Measurements from ENCODE around the gene PARD3. TPM values are rescaled to one million over a fixed set of nuclear protein-coding genes. Genes with fewer than 3 reads are reported as not detected.

PARD3 gene
- total RNA-seq, 1 donor from 2014 or later = 76.4 TPM

DNA sequence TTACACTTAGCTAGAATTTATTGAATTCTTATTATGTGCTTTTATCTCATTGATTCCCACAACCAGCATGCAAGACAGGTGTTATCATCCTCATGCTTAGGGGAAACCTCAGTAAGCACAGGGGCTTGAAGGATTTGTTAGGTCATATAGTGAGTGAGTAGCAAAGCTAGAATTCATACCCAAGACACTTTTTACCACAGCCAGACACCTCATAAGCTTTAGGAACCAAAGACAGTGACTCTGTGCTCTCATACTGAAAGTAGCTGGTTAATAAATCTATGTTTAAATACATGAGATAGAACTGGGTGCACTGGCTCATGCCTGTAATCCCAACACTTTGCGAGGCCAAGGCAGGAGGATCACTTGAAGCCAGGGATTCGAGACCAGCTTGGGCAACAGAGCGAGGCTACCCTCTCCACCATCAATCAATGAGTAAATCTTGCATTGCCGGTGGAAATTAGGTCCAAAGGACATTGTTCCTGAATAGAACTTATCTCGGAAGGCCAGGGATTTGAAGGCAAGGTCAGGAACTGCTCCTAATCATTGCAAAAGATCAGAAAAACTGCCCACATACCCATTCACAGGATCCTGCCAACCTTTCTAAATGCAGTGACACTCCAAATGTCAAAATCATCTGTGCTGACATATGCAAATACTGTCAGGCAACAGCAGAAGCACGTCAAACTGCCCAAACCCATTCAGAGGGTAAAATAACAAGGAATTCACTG, 523.5 kb downstream of the PARD3 start:
- TF ChIP-seq, protein P1, sequence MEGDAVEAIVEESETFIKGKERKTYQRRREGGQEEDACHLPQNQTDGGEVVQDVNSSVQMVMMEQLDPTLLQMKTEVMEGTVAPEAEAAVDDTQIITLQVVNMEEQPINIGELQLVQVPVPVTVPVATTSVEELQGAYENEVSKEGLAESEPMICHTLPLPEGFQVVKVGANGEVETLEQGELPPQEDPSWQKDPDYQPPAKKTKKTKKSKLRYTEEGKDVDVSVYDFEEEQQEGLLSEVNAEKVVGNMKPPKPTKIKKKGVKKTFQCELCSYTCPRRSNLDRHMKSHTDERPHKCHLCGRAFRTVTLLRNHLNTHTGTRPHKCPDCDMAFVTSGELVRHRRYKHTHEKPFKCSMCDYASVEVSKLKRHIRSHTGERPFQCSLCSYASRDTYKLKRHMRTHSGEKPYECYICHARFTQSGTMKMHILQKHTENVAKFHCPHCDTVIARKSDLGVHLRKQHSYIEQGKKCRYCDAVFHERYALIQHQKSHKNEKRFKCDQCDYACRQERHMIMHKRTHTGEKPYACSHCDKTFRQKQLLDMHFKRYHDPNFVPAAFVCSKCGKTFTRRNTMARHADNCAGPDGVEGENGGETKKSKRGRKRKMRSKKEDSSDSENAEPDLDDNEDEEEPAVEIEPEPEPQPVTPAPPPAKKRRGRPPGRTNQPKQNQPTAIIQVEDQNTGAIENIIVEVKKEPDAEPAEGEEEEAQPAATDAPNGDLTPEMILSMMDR (IDR thresholded peaks at IDR 0.05; ENCODE audit: insufficient read depth, low read length, poor library complexity, severe bottlenecking) = no peak
- H3K4me3 ChIP-seq (ENCODE audit: low read depth, low read length) = no peak overlapping the region
- no peaks in the 10 kb centered on the region for H3K36me3 ChIP-seq (ENCODE audit: control insufficient read depth, insufficient read depth, low read length)
- no peak for DNase-seq (ENCODE audit: low read depth)
- H3K27me3 ChIP-seq (ENCODE audit: control insufficient read depth, insufficient read depth, low read length) = no peaks in the 10 kb centered on the region

- no peak for DNase-seq (ENCODE audit: low read depth)
- Histone ChIP-seq H3K36me3 (ENCODE audit: control insufficient read depth, insufficient read depth, low read length) (no peaks in the 10 kb centered on the region), H3K27me3 (ENCODE audit: control insufficient read depth, insufficient read depth, low read length) (no peaks in the 10 kb centered on the region), H3K4me3 (ENCODE audit: low read depth, low read length) (no peak overlapping the region)
- TF ChIP-seq, protein P1 (IDR thresholded peaks at IDR 0.05; ENCODE audit: insufficient read depth, low read length, poor library complexity, severe bottlenecking) = no peak
Observed at GRCh38 chr10:34290412-34291081, 524.5 kb downstream of the PARD3 start.

- no peak for DNase-seq (ENCODE audit: low read depth)
- H3K27me3 ChIP-seq (ENCODE audit: control insufficient read depth, insufficient read depth, low read length) = no peaks in the 10 kb centered on the region
- H3K36me3 ChIP-seq (ENCODE audit: control insufficient read depth, insufficient read depth, low read length) = no peaks in the 10 kb centered on the region
- no peak overlapping the region for H3K4me3 ChIP-seq (ENCODE audit: low read depth, low read length)
- TF ChIP-seq, protein P1 (IDR thresholded peaks at IDR 0.05; ENCODE audit: insufficient read depth, low read length, poor library complexity, severe bottlenecking) = no peak
Observed at GRCh38 chr10:34288634-34289033, 526.5 kb downstream of the PARD3 start.

- TF ChIP-seq, protein P1 (IDR thresholded peaks at IDR 0.05; ENCODE audit: insufficient read depth, low read length, poor library complexity, severe bottlenecking) = no peak
- H3K27me3 ChIP-seq (ENCODE audit: control insufficient read depth, insufficient read depth, low read length) = no peaks in the 10 kb centered on the region
- no peak for DNase-seq (ENCODE audit: low read depth)
- H3K36me3 ChIP-seq (ENCODE audit: control insufficient read depth, insufficient read depth, low read length) = no peaks in the 10 kb centered on the region
- H3K4me3 ChIP-seq (ENCODE audit: low read depth, low read length) = no peak overlapping the region
Observed at GRCh38 chr10:34286136-34286739, 528.9 kb downstream of the PARD3 start.

- DNase-seq (ENCODE audit: low read depth) = no peak
- no peak overlapping the region for H3K4me3 ChIP-seq (ENCODE audit: low read depth, low read length)
- TF ChIP-seq, protein P1 (IDR thresholded peaks at IDR 0.05; ENCODE audit: insufficient read depth, low read length, poor library complexity, severe bottlenecking) = no peak
- H3K36me3 ChIP-seq (ENCODE audit: control insufficient read depth, insufficient read depth, low read length) = no peaks in the 10 kb centered on the region
- H3K27me3 ChIP-seq (ENCODE audit: control insufficient read depth, insufficient read depth, low read length) = no peaks in the 10 kb centered on the region
Observed at GRCh38 chr10:34281661-34282582, 533.2 kb downstream of the PARD3 start.

Measured in kidney epithelial cell (primary cell).